ENCODE results near the gene C3orf33.

The C3orf33 gene

DNA sequence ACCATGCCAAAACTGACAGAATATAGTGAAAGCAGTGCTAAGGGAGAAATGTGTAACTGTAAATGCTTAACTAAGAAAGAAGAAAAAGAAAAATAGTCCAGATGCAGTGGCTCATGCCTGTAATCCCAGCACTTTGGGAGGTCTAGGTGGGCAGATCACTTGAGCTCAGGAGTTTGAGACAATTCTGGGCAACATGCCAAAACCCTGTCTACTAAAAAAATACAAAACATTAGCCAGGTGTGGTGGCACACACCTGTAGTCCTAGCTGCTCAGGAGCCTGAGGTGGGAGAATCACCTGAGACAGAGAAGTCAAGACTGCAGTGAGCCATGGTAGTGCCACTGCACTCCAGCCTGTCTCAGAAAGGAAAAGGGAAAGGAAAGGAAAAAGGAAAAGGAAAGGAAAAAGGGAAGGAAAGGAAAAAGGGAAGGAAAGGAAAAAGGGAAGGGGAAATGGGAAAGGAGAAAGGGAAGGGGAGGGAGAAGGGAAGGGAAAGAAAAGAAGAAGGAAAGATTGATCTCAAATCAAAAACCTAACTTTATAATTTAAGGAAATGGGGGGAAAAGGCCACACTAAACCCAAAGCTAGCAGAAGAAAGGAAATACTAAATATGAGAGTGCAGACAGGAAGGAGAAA, 20.3 kb downstream of the C3orf33 start:
- no peak for DNase-seq

- no peak for DNase-seq
These were observed 23.6 kb downstream of the C3orf33 start for GRCh38 chr3:155782390-155782953.

- no peak for DNase-seq
These were observed 25.8 kb downstream of the C3orf33 start for GRCh38 chr3:155780291-155780690.

GRCh38 chr3:155778462-155778861, 27.6 kb downstream of the C3orf33 start:
- DNase-seq: no peak

- no peak for DNase-seq
These were observed 33.3 kb downstream of the C3orf33 start for GRCh38 chr3:155772801-155773200.

DNA sequence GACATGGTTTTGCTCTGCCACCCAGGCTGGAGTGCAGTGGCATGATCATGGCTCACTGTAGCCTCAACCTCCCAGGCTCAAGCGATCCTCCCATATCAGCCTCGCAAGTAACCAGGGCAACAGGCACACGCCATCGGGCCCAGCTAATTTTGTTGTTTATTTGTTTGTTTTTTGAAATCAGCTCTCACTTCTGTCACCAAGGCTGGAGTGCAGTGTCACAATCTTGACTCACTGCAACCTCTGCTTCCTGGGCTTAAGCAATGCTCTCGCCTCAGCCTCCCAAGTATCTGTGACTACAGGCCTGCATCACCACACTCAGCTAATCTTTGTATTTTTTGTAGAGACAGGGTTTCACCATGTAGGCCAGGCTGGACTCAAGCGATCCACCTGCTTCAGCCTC, 35.0 kb downstream of the C3orf33 start:
- DNase-seq: no peak

GRCh38 chr3:155766206-155766605, 39.9 kb downstream of the C3orf33 start:
- DNase-seq: no peak

GRCh38 chr3:155763870-155764463, 42.1 kb downstream of the C3orf33 start:
- DNase-seq: no peak

- no peak for DNase-seq
These were observed 45.4 kb downstream of the C3orf33 start for GRCh38 chr3:155760653-155761052.

DNA sequence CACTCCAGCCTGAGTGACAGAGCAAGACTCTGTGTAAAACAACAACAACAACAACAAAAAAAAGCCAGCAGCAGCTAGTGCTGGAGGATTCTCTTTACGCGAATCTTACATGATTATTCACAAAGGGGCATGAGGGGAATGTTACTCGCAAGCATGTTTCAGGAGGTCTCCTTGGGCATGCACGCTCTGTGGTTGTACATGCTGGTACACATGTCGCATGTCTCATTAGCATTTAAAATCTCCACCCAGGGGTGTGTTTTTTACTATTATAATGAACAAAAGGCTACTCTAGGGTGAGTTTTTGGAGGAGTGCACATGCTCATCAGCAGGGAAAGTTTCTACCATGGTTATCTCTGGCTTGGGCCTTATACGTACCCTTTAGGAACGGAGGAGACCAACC, 48.5 kb downstream of the C3orf33 start:
- DNase-seq: no peak

- no peak for DNase-seq
These were observed 52.9 kb downstream of the C3orf33 start for GRCh38 chr3:155753038-155753639.

DNA sequence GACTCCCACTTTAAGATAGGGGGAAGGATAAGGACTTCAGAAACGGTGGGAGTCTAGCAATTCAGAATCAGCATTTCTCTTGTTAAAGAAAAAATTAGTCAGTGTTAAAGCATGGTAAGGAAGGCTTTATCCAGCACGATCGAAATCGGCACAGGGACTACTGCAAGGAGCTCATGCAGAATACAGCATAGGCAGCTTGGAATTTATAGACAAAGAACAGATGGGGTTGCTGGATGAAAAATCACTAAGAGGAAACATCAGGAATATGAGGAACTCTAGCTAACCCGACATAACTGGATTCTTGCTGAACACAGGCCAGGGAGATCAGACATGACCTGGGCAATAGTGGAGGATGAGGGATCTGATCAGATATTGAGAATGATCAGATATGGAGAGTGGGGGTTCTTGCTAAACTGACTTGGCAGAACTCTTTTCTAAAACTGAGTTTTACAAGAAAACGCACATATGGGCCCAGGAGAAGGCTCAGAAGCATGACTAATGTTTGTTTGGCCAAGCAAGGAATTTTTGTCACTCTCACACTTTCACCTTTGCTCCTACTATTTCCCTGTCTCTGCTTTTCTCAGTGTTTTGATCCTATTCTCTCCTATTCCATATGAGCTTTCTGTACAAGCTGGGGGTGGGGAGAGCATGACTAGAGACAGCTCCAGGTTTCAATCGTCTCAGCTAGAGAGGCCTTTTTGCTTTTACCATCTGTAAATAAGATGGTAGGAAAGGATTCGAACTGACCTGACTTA, 57.3 kb downstream of the C3orf33 start:
- no peak for DNase-seq

DNA sequence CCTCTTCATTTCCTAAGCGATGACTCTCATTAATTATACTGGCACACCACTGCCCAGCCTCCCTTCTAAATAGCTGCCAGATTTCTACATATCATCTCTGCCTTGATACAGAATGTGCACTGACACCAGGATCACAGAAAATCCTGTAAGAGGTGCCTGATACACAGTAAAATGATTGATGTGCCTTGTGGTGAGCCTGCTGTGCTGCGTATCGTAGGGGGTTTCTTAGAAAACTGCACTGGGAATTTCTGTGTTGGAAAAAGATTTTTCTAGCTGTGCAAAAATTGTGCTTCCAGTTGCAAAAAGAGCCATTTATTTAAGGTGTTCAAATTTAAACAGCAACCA, 58.2 kb downstream of the C3orf33 start:
- DNase-seq: no peak

DNA sequence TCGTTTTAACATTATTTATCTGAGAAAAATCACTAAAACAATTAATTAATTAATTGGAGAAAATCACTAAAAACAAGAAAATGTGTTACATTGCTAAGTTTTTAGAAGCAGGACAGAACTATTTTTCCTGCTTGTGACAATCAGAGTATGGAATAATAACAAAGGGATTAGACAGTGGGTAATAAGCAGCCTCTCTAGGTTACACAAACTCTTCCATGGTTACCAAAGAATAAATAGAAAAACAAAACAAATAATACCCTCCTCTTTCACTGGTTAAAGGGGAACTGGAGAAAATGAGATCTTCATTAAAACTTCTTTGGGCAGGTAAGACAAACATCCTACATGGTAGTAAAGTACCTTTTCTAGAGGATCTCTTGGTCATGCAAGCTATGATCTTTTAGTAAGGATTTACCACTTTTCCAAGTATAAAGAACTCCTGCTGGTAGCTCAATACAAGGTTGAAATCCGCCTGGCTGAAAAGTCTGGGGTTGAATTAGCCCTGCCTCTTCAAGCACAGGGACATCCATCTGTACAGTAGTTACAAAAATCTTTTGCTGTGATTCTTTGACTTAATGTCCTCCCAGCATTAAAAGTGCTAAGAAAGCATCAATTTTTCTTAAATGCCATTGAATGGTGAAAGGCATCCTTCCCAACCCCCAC, 58.7 kb downstream of the C3orf33 start:
- no peak for DNase-seq

GRCh38 chr3:155746703-155747102, 59.4 kb downstream of the C3orf33 start:
- DNase-seq: no peak

- no peak for DNase-seq
These were observed 60.1 kb downstream of the C3orf33 start for GRCh38 chr3:155745795-155746550.

GRCh38 chr3:155744626-155745324, 61.3 kb downstream of the C3orf33 start, which contains the start of gene PLCH1:
PLCH1 (minus strand) TSS chr3:155745071; CDS start chr3:155704224, 40,847 bp downstream.
- DNase-seq: peak; percentile 22 to 30

GRCh38 chr3:155744010-155744625, 62.0 kb downstream of the C3orf33 start:
- DNase-seq: peak; percentile 14 to 50

- DNase-seq: no peak
These were observed 62.5 kb downstream of the C3orf33 start for GRCh38 chr3:155743606-155744005.

DNA sequence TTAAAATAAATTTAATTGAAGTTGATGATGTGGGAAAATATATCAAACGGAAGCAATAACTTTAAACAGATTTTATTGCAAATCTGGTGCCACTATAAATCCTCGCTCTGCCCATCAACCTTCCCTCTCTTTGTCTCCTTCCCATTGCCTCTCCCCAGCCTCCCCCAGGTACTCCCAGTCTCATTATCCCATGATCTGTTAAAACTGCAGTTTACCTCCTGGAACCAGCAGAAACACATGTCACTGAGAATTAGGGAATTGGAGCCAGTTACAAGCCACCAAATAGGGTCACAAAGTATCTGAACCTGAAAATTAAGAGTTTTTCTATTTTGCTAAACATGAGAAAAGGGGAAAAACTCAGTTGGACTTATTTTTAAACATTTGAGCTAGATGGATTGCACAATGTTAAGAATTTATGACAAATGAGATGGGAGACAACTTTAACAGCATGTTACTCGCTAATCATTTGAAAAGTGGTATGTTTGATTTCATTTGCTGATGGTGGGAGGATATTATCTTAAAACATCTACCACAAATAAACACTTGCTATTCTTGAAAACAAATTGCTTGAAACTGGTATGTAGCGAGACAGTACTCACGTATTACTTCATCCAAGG, 63.6 kb downstream of the C3orf33 start:
- no peak for DNase-seq

DNA sequence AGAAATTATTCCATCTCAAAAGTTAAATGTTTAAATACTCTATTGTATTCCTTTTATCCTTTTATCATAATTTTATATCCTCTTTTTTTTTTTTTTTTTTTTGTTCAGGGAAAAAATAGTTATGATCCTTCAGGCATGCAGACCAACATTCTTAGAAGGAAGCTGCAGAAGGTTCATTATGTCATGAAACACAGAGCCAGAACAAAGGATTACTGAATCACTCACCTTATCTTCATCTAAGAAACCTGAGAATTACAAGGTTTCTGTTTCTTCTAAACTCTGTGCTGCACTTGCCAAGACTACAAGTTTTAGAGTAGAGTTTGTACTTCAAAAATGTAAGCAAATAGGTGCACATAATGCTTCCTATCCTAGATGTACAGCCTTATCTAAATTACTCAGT, 64.5 kb downstream of the C3orf33 start:
- no peak for DNase-seq

Measured in stimulated activated CD4-positive, alpha-beta T cell treated with anti-CD3 and anti-CD28 coated beads, Interleukin-4, amount 100 ng/mL, for 4 hours (primary cell).